Suprapubic skin (tissue), 4 donors: ENCODE measurements around the gene MGAT5B. TPM values are rescaled to one million over a fixed set of nuclear protein-coding genes. Genes with fewer than 3 reads are reported as not detected.

Source experiments
- DNase-seq, 2 donors: peaks; one replicate each; pipeline ENCODE4 v3.0.0-alpha.2; 2019; ENCODE audit warnings: low spot score in 2 of 2
- H3K27ac ChIP-seq: fragments of 200-600 bp; sonication (generic); one replicate; pipeline ENCODE4 v1.5.1; 2019
- H3K27me3 ChIP-seq: fragments of 200-600 bp; sonication (generic); one replicate; pipeline ENCODE4 v1.5.1; 2019
- H3K36me3 ChIP-seq: fragments of 200-600 bp; sonication (generic); one replicate; pipeline ENCODE4 v1.5.1; 2019
- H3K4me1 ChIP-seq: fragments of 200-600 bp; sonication (generic); one replicate; pipeline ENCODE4 v1.5.1; 2019
- H3K4me3 ChIP-seq: fragments of 200-600 bp; sonication (generic); one replicate; pipeline ENCODE4 v1.5.1; 2019; ENCODE audit warnings: mild to moderate bottlenecking
- H3K9me3 ChIP-seq: fragments of 200-600 bp; sonication (generic); one replicate; pipeline ENCODE4 v1.5.1; 2019
- EP300 ChIP-seq: sonication (generic); formaldehyde crosslinking; IDR thresholded peaks from one replicate; pipeline ENCODE4 v1.6.1; 2017; ENCODE audit warnings: antibody characterized with exemption
- POLR2A ChIP-seq, 2 donors: fragments of 450-650 bp; IDR thresholded peaks; one replicate each; pipeline ENCODE4 v1.6.1; 2017; ENCODE audit warnings: antibody characterized with exemption in 2 of 2, mild to moderate bottlenecking in 2 of 2, moderate library complexity in 2 of 2
- POLR2AphosphoS5 ChIP-seq, 3 donors: sonication (generic); formaldehyde crosslinking; IDR thresholded peaks; one replicate each; pipeline ENCODE4 v1.6.1; 2017; ENCODE audit warnings: antibody characterized with exemption in 3 of 3
- WGBS: methylation state at CpG from one replicate; pipeline ENCODE4 v1.1.5; 2018; 5-methylcytosine and 5-hydroxymethylcytosine counted together
- total RNA-seq, 4 donors: library from RNA; depleted of rRNA; stranded (reverse); fragments of >200 nt; gene quantifications; one replicate each; pipeline ENCODE4 v1.1.0, GENCODE V29; 2016
- TF ChIP-seq, protein P1 (sequence below), 2 donors: fragments of 200-600 bp in 1 of 2; fragments of 450-650 bp in 1 of 2; sonication (generic) in 1 of 2; IDR thresholded peaks; one replicate each; pipeline ENCODE4 v1.5.1; 2016 to 2019; ENCODE audit warnings: antibody characterized with exemption in 2 of 2, mild to moderate bottlenecking in 1 of 2, moderate library complexity in 1 of 2

Gene MGAT5B
- total RNA-seq, 4 donors from 2014 or later, result 0.26 to 0.72 (median 0.30) TPM; not detected in 1

DNA sequence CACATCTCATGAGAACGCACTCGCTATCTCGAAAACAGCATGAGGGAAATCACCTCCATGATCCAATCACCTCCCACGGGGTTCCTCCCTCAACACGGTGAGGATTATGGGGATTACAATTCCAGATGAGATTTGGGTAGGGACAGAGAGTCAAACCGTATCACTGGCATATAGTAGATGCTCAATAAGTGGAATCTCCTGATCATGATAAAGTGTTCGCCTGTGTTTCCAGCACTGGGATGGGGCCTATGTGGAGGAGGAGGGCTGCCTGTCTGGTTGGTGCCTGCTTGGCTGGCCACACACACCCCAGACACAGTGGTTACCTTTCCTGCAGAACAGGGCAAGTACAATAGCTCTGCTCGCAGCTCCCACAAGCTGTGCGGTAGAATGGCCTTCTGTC is 6.1 kb upstream of the MGAT5B start:
- TF ChIP-seq POLR2A (IDR thresholded peaks at IDR 0.05) (no peak), POLR2AphosphoS5 (IDR thresholded peaks at IDR 0.05) (no peak), EP300 (no peak)
- TF ChIP-seq, protein P1, sequence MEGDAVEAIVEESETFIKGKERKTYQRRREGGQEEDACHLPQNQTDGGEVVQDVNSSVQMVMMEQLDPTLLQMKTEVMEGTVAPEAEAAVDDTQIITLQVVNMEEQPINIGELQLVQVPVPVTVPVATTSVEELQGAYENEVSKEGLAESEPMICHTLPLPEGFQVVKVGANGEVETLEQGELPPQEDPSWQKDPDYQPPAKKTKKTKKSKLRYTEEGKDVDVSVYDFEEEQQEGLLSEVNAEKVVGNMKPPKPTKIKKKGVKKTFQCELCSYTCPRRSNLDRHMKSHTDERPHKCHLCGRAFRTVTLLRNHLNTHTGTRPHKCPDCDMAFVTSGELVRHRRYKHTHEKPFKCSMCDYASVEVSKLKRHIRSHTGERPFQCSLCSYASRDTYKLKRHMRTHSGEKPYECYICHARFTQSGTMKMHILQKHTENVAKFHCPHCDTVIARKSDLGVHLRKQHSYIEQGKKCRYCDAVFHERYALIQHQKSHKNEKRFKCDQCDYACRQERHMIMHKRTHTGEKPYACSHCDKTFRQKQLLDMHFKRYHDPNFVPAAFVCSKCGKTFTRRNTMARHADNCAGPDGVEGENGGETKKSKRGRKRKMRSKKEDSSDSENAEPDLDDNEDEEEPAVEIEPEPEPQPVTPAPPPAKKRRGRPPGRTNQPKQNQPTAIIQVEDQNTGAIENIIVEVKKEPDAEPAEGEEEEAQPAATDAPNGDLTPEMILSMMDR (IDR thresholded peaks at IDR 0.05), result no peak
- H3K27me3 ChIP-seq, result peaks cover 24% of the 10 kb centered on the region
- WGBS, result 87% methylated on average over 9 of the region's 9 CpGs

DNA sequence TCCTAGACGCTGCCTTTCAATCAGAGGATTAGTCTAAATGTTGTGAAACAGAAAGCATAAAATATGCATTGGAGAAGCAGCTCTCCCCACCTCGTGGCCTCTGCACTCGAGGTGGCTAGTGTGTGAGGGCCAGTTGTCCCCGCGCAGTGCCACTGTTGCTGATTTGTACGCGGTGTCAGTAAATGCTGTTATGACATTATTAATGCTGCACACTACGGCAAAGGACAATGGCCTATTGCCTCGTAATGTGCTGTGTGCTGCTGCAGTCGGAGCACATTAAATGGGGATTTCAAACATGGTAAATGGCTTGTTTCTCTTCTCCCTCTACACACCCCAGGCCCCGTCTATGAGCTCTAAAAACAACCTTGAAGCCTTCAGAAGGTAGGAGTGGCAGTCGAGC is 5.7 kb upstream of the MGAT5B start:
- TF ChIP-seq POLR2AphosphoS5 (IDR thresholded peaks at IDR 0.05) (no peak), POLR2A (IDR thresholded peaks at IDR 0.05) (no peak), EP300 (no peak)
- TF ChIP-seq, protein P1 (IDR thresholded peaks at IDR 0.05), result no peak
- no peaks in the 10 kb centered on the region for H3K36me3 ChIP-seq
- DNase-seq, result no peak
- H3K27ac ChIP-seq, result no peak overlapping the region
- WGBS, result 96% methylated on average over 12 of the region's 12 CpGs
- H3K4me1 ChIP-seq, result no peaks in the 10 kb centered on the region
- no peak overlapping the region for H3K4me3 ChIP-seq
- peaks cover 28% of the 10 kb centered on the region for H3K27me3 ChIP-seq
- no peaks in the 10 kb centered on the region for H3K9me3 ChIP-seq

More for the DNA sequence above, 6.1 kb upstream of the MGAT5B start:
- Histone ChIP-seq H3K27ac (no peak overlapping the region), H3K9me3 (no peaks in the 10 kb centered on the region), H3K36me3 (no peaks in the 10 kb centered on the region), H3K4me1 (no peaks in the 10 kb centered on the region), H3K4me3 (no peak overlapping the region)
- no peak for DNase-seq

DNA sequence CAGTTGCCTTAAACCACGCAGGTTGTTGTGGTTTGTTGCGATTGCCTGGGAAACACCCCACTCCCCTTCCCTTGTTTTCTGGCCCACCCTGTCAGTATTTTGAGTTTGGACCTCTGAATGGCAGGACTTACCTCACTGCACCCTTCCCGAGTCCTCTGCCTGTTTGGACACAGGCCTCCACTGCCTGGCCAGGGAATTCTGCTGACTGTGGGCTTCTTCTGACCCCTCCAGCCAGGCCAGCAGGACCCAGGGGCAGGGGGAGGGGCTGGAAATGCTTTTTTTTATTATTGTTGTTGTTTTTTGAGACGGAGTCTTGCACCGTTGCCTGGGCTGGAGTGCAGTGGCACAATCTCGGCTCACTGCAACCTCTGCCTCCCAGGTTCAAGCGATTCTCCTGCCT is 4.2 kb upstream of the MGAT5B start:
- DNase-seq, result no peak
- Histone ChIP-seq H3K27ac (no peak overlapping the region), H3K9me3 (no peaks in the 10 kb centered on the region), H3K4me1 (peaks cover 9% of the 10 kb centered on the region), H3K27me3 (peaks cover 42% of the 10 kb centered on the region), H3K4me3 (no peak overlapping the region), H3K36me3 (no peaks in the 10 kb centered on the region)
- WGBS, result 82% methylated on average over 7 of the region's 7 CpGs
- TF ChIP-seq, protein P1 (IDR thresholded peaks at IDR 0.05), result no peak
- no peak for TF ChIP-seq POLR2A (IDR thresholded peaks at IDR 0.05)
- TF ChIP-seq EP300, result no peak
- TF ChIP-seq POLR2AphosphoS5 (IDR thresholded peaks at IDR 0.05), result no peak

DNA sequence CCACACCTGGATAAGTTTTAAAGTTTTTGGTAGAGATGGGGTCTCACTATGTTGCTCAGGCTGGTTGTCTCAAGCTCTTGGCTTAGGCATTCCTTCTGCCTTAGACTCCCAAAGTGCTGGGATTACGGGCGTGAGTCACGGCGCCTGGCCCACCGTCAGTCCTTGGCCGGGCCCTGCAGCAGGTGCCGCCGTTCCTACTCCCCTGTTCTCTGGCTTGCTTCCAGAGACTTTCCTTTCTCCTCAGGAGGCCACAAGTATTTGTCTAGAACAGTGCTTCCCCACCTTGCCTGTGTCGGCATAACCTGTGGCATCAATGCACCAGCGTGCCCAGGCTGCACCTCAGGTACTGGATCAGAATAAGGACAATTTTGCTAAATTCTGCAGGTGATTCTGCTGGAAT is 3.0 kb upstream of the MGAT5B start:
- Histone ChIP-seq H3K4me3 (no peak overlapping the region), H3K27ac (no peak overlapping the region), H3K9me3 (no peaks in the 10 kb centered on the region), H3K27me3 (peaks cover 54% of the 10 kb centered on the region), H3K36me3 (no peaks in the 10 kb centered on the region), H3K4me1 (peaks cover 18% of the 10 kb centered on the region)
- no peak for TF ChIP-seq POLR2A (IDR thresholded peaks at IDR 0.05)
- no peak for TF ChIP-seq EP300
- no peak for TF ChIP-seq POLR2AphosphoS5 (IDR thresholded peaks at IDR 0.05)
- TF ChIP-seq, protein P1 (IDR thresholded peaks at IDR 0.05), result no peak
- 71% methylated on average over 9 of the region's 10 CpGs for WGBS
- DNase-seq, result no peak

DNA sequence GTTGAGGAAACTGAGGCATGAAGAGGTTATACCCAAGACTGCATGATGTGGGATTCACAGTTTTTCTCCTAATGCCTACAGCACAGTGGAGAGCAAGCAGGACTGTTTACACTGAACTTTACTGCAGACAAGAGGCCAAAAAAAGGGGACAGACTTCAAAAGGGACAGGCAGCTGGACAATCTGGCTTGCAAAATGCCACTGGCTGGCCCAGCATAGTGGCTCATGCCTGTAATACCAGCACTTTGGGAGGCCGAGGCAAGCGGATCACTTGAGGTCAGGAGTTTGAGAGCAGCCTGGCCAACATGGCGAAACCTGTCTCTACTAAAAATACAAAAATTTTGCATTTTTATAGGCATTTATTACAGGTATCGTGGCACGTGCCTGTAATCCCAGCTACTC is 2.0 kb upstream of the MGAT5B start:
- H3K27ac ChIP-seq, result no peak overlapping the region
- H3K4me1 ChIP-seq, result peaks cover 18% of the 10 kb centered on the region
- no peak overlapping the region for H3K4me3 ChIP-seq
- DNase-seq, result no peak
- TF ChIP-seq, protein P1 (IDR thresholded peaks at IDR 0.05), result no peak
- TF ChIP-seq POLR2AphosphoS5 (IDR thresholded peaks at IDR 0.05) (no peak), EP300 (no peak), POLR2A (IDR thresholded peaks at IDR 0.05) (no peak)
- no peaks in the 10 kb centered on the region for H3K9me3 ChIP-seq
- no peaks in the 10 kb centered on the region for H3K36me3 ChIP-seq
- WGBS, result 93% methylated on average over 5 of the region's 5 CpGs
- H3K27me3 ChIP-seq, result peaks cover 64% of the 10 kb centered on the region
